Vagina (tissue), 2 donors: Measurements from ENCODE around the gene CUBN. TPM values are rescaled to one million over a fixed set of nuclear protein-coding genes. Genes with fewer than 3 reads are reported as not detected.

Source experiments
- DNase-seq, 2 donors: peaks; one replicate each; pipeline ENCODE4 v3.0.0-alpha.2; 2017; ENCODE audit errors: extremely low spot score in 2 of 2
- H3K27ac ChIP-seq: fragments of 200-600 bp; sonication (generic); one replicate; pipeline ENCODE4 v1.5.1; 2019
- H3K27me3 ChIP-seq: fragments of 200-600 bp; sonication (generic); one replicate; pipeline ENCODE4 v1.5.1; 2019
- H3K36me3 ChIP-seq, 2 donors: fragments of 200-600 bp; sonication (generic); one replicate each; pipeline ENCODE4 v1.5.1; 2017 to 2019
- H3K4me1 ChIP-seq: fragments of 200-600 bp; sonication (generic); one replicate; pipeline ENCODE4 v1.5.1; 2019
- H3K4me3 ChIP-seq, 2 donors: fragments of 200-600 bp; sonication (generic); 1 replicate in 1 of 2; 2 replicates in 1 of 2; pipeline ENCODE4 v1.5.1; 2016 to 2019
- H3K9me3 ChIP-seq: fragments of 200-600 bp; sonication (generic); one replicate; pipeline ENCODE4 v1.5.1; 2019
- CTCF ChIP-seq, 3 experiments: fragments of 450-650 bp in 2 of 3; fragments of 200-600 bp in 1 of 3; sonication (generic) in 1 of 3; IDR thresholded peaks; one replicate each; pipeline ENCODE4 v1.5.1; 2017 to 2019; ENCODE audit warnings: antibody characterized with exemption in 3 of 3, mild to moderate bottlenecking in 2 of 3, moderate library complexity in 2 of 3
- POLR2A ChIP-seq, 2 donors: fragments of 450-650 bp; IDR thresholded peaks; one replicate each; pipeline ENCODE4 v1.6.1; 2017; ENCODE audit warnings: antibody characterized with exemption in 2 of 2, mild to moderate bottlenecking in 2 of 2, moderate library complexity in 2 of 2
- POLR2AphosphoS5 ChIP-seq, 2 donors: sonication (generic); formaldehyde crosslinking; IDR thresholded peaks; one replicate each; pipeline ENCODE4 v1.9.0; 2017; ENCODE audit warnings: antibody characterized with exemption in 2 of 2, mild to moderate bottlenecking in 2 of 2, low read depth in 1 of 2; ENCODE audit not compliant: insufficient read depth in 1 of 2
- intact Hi-C: fragments of 100-400 bp; cut with DNase I; formaldehyde crosslinking; loops from one replicate; pipeline ENCODE4 v1.15.1; 2023
- total RNA-seq: library from RNA; depleted of rRNA; stranded (reverse); fragments of >200 nt; gene quantifications from one replicate; pipeline ENCODE4 v1.2.3, GENCODE V29; 2016

Gene CUBN
- total RNA-seq, 1 donor from 2014 or later = 4.4 TPM

GRCh38 chr10:16923309-16923708 lies 206.3 kb downstream of the CUBN start:
- H3K4me3 ChIP-seq = no peak overlapping the region
- no peak for TF ChIP-seq CTCF (IDR thresholded peaks at IDR 0.05)
- TF ChIP-seq POLR2A (IDR thresholded peaks at IDR 0.05) = no peak
- TF ChIP-seq POLR2AphosphoS5 (IDR thresholded peaks at IDR 0.05; ENCODE audit: insufficient read depth in 1 of 2, low read depth in 1 of 2) = no peak
- no peak for DNase-seq
- H3K4me1 ChIP-seq = no peaks in the 10 kb centered on the region
- no peaks in the 10 kb centered on the region for H3K9me3 ChIP-seq
- intact Hi-C loops = no loop called here
- no peak overlapping the region for H3K27ac ChIP-seq
- no peaks in the 10 kb centered on the region for H3K27me3 ChIP-seq
- H3K36me3 ChIP-seq = no peaks in the 10 kb centered on the region

GRCh38 chr10:16919121-16919982 lies 210.3 kb downstream of the CUBN start:
- H3K4me1 ChIP-seq = no peaks in the 10 kb centered on the region
- TF ChIP-seq CTCF (IDR thresholded peaks at IDR 0.05) (no peak), POLR2A (IDR thresholded peaks at IDR 0.05) (no peak), POLR2AphosphoS5 (IDR thresholded peaks at IDR 0.05; ENCODE audit: insufficient read depth in 1 of 2, low read depth in 1 of 2) (no peak)
- H3K9me3 ChIP-seq = no peaks in the 10 kb centered on the region
- intact Hi-C loops = no loop called here
- no peaks in the 10 kb centered on the region for H3K27me3 ChIP-seq
- no peaks in the 10 kb centered on the region for H3K36me3 ChIP-seq
- H3K27ac ChIP-seq = no peak overlapping the region
- no peak overlapping the region for H3K4me3 ChIP-seq
- DNase-seq = no peak

- DNase-seq = no peak
- no peak overlapping the region for H3K4me3 ChIP-seq
- H3K27ac ChIP-seq = no peak overlapping the region
- H3K4me1 ChIP-seq = no peaks in the 10 kb centered on the region
- no peaks in the 10 kb centered on the region for H3K27me3 ChIP-seq
- no peaks in the 10 kb centered on the region for H3K36me3 ChIP-seq
- no peak for TF ChIP-seq POLR2AphosphoS5 (IDR thresholded peaks at IDR 0.05; ENCODE audit: insufficient read depth in 1 of 2, low read depth in 1 of 2)
- no peak for TF ChIP-seq POLR2A (IDR thresholded peaks at IDR 0.05)
- TF ChIP-seq CTCF (IDR thresholded peaks at IDR 0.05) = no peak
- H3K9me3 ChIP-seq = no peaks in the 10 kb centered on the region
- intact Hi-C loops = no loop called here
These were observed 213.1 kb downstream of the CUBN start for GRCh38 chr10:16916496-16916895.

- Histone ChIP-seq H3K36me3 (no peaks in the 10 kb centered on the region), H3K4me3 (no peak overlapping the region), H3K4me1 (no peaks in the 10 kb centered on the region), H3K9me3 (no peaks in the 10 kb centered on the region), H3K27me3 (no peaks in the 10 kb centered on the region), H3K27ac (no peak overlapping the region)
- DNase-seq = no peak
- no peak for TF ChIP-seq CTCF (IDR thresholded peaks at IDR 0.05)
- TF ChIP-seq POLR2A (IDR thresholded peaks at IDR 0.05) = no peak
- TF ChIP-seq POLR2AphosphoS5 (IDR thresholded peaks at IDR 0.05; ENCODE audit: insufficient read depth in 1 of 2, low read depth in 1 of 2) = no peak
- intact Hi-C loops = no loop called here
These were observed 214.3 kb downstream of the CUBN start for GRCh38 chr10:16915300-16915699.

- H3K4me1 ChIP-seq = no peaks in the 10 kb centered on the region
- no peaks in the 10 kb centered on the region for H3K9me3 ChIP-seq
- no peaks in the 10 kb centered on the region for H3K36me3 ChIP-seq
- H3K4me3 ChIP-seq = no peak overlapping the region
- no peak for DNase-seq
- intact Hi-C loops = no loop called here
- no peaks in the 10 kb centered on the region for H3K27me3 ChIP-seq
- TF ChIP-seq CTCF (IDR thresholded peaks at IDR 0.05) = no peak
- TF ChIP-seq POLR2AphosphoS5 (IDR thresholded peaks at IDR 0.05; ENCODE audit: insufficient read depth in 1 of 2, low read depth in 1 of 2) = no peak
- no peak overlapping the region for H3K27ac ChIP-seq
These were observed 216.3 kb downstream of the CUBN start for GRCh38 chr10:16913266-16913665.
